Esophagus squamous epithelium (tissue), 5 donors: ENCODE results near the gene LDLRAD4. TPM values are rescaled to one million over a fixed set of nuclear protein-coding genes. Genes with fewer than 3 reads are reported as not detected.
A peak's percentile ranks its signal among the peaks of the same experiment; 100 is the strongest.

Experiments
- DNase-seq: peaks from one replicate; lab custom pipeline; 2025; lab: John Stamatoyannopoulos, UW
- H3K27ac ChIP-seq, 4 donors: fragments of 200-600 bp; sonication (generic); one replicate each; pipeline ENCODE4 v1.5.1; 2016 to 2019; ENCODE audit warnings: mild to moderate bottlenecking in 1 of 4
- H3K27me3 ChIP-seq, 4 donors: fragments of 200-600 bp; sonication (generic); 1 replicate in 3 of 4; 2 replicates in 1 of 4; pipeline versions ENCODE4 v1.5.1 to v1.6.0; 2017 to 2021; ENCODE audit warnings: antibody characterized with exemption in 1 of 4
- H3K36me3 ChIP-seq, 3 donors: fragments of 200-600 bp; sonication (generic); one replicate each; pipeline ENCODE4 v1.5.1; 2016 to 2019
- H3K4me1 ChIP-seq, 3 donors: fragments of 200-600 bp; sonication (generic); one replicate each; pipeline ENCODE4 v1.5.1; 2017 to 2019
- H3K4me3 ChIP-seq, 4 donors: fragments of 200-600 bp; sonication (generic); 1 replicate in 3 of 4; 2 replicates in 1 of 4; pipeline ENCODE4 v1.5.1; 2016 to 2019; ENCODE audit warnings: mild to moderate bottlenecking in 2 of 4, moderate library complexity in 1 of 4
- H3K9me3 ChIP-seq, 3 donors: fragments of 200-600 bp; sonication (generic); one replicate each; pipeline ENCODE4 v1.5.1; 2016 to 2019
- POLR2A ChIP-seq, 4 donors: fragments of 450-650 bp; IDR thresholded peaks; one replicate each; pipeline ENCODE4 v1.6.1; 2017; ENCODE audit warnings: antibody characterized with exemption in 4 of 4, mild to moderate bottlenecking in 4 of 4, moderate library complexity in 3 of 4
- WGBS, 2 donors: methylation state at CpG; one replicate each; pipeline ENCODE4 v1.1.5; 2018; 5-methylcytosine and 5-hydroxymethylcytosine counted together
- intact Hi-C: fragments of 100-400 bp; cut with DNase I; formaldehyde crosslinking; loops from one replicate; pipeline ENCODE4 v1.15.0; 2022
- total RNA-seq, 4 donors: library from RNA; depleted of rRNA; stranded (reverse); fragments of >200 nt; gene quantifications; one replicate each; pipeline ENCODE4 v1.1.0, GENCODE V29; 2016
- TF ChIP-seq, protein P1 (sequence below), 6 experiments: fragments of 450-650 bp in 4 of 6; fragments of 200-600 bp in 2 of 6; sonication (generic) in 2 of 6; IDR thresholded peaks; one replicate each; pipeline ENCODE4 v1.5.1; 2016 to 2019; ENCODE audit warnings: antibody characterized with exemption in 6 of 6, mild to moderate bottlenecking in 4 of 6, moderate library complexity in 4 of 6
- donor health status: DM: yes; HTN: yes; CAD: no.

The LDLRAD4 gene
- total RNA-seq, 4 donors from 2014 or later = 0.91 to 17.9 (median 6.8) TPM

DNA sequence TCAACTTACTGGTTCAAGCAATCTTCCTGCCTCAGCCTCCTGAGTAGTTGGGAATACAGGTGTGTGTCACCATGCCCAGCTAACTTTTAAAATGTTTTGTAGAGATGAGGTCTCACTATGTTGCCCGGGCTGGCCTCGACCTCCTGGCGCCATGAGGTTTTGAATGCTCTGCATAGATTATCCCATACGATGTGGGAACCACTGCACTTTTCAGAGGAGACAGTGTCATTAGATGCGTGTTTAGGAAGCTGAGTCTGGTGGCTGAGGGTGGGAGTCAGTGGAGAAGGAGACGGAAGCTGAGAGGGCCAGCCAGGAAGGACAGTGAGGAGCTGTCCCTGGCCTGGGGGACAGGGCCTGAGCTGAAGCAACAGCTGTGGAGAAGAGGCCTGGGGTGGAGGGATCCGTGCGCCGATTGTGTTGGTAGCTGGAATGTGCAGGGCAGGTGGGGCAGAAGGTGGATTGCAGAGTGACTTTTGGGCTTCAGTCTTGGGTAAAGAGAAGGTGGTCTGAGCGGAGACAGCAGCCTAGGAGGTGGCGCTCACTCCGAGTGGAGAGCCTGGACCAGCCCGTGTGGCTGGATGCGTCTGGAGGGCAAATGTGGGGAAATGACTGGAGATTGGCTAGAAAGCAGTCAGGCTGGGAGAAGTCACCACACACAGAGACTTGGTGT, 68.0 kb downstream of the LDLRAD4 start:
- Histone ChIP-seq H3K36me3 (no peaks in the 10 kb centered on the region), H3K9me3 (no peaks in the 10 kb centered on the region), H3K27ac (no peak overlapping the region), H3K27me3 (no peaks in the 10 kb centered on the region), H3K4me1 (peaks cover 0 to 12% (median 8%) of the 10 kb centered on the region in 3 donors), H3K4me3 (no peak overlapping the region)
- no peak for DNase-seq
- intact Hi-C loops = no loop called here
- TF ChIP-seq, protein P1, sequence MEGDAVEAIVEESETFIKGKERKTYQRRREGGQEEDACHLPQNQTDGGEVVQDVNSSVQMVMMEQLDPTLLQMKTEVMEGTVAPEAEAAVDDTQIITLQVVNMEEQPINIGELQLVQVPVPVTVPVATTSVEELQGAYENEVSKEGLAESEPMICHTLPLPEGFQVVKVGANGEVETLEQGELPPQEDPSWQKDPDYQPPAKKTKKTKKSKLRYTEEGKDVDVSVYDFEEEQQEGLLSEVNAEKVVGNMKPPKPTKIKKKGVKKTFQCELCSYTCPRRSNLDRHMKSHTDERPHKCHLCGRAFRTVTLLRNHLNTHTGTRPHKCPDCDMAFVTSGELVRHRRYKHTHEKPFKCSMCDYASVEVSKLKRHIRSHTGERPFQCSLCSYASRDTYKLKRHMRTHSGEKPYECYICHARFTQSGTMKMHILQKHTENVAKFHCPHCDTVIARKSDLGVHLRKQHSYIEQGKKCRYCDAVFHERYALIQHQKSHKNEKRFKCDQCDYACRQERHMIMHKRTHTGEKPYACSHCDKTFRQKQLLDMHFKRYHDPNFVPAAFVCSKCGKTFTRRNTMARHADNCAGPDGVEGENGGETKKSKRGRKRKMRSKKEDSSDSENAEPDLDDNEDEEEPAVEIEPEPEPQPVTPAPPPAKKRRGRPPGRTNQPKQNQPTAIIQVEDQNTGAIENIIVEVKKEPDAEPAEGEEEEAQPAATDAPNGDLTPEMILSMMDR (IDR thresholded peaks at IDR 0.05) = no peak
- TF ChIP-seq POLR2A (IDR thresholded peaks at IDR 0.05) = no peak
- WGBS, 2 donors = 86 to 87% methylated on average over 13 to 14 of the region's 14 CpGs

- WGBS, 2 donors = 57 to 68% methylated on average over 6 of the region's 6 CpGs
- no peaks in the 10 kb centered on the region for H3K36me3 ChIP-seq
- intact Hi-C loops = no loop called here
- TF ChIP-seq, protein P1 (IDR thresholded peaks at IDR 0.05) = no peak
- no peak for TF ChIP-seq POLR2A (IDR thresholded peaks at IDR 0.05)
- H3K9me3 ChIP-seq = no peaks in the 10 kb centered on the region
- no peak for DNase-seq
- no peak overlapping the region for H3K27ac ChIP-seq
- peaks cover 0 to 12% (median 8%) of the 10 kb centered on the region in 3 donors for H3K4me1 ChIP-seq
- no peaks in the 10 kb centered on the region for H3K27me3 ChIP-seq
- H3K4me3 ChIP-seq = no peak overlapping the region
These were observed 68.8 kb downstream of the LDLRAD4 start for GRCh38 chr18:13287372-13287771.

DNA sequence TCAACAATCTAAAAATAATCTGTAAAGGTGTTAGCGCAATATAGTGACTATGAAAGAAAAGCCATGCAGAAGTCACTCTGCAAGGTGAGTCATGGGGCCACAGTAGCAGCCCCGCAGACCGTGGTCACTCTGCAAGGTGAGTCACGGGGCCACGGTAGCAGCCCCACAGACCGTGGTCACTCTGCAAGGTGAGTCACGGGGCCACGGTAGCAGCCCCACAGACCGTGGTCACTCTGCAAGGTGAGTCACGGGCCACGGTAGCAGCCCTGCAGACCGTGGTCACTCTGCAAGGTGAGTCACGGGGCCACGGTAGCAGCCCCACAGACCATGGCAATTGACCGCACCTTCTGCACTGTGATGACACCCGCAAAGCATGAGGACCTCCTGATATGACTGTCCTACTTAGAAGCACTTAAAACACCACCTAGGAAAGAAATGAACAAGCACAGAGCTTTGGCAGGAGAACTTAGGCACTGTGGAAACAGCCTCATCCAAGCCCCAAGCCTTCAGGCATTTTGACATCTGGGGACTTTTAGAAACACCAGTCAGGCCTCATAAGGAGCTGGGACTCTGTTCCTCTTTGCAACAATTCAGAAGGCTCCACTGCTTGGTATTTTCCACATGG, 70.1 kb downstream of the LDLRAD4 start:
- no peaks in the 10 kb centered on the region for H3K27me3 ChIP-seq
- TF ChIP-seq, protein P1 (IDR thresholded peaks at IDR 0.05) = no peak
- no peak for TF ChIP-seq POLR2A (IDR thresholded peaks at IDR 0.05)
- intact Hi-C loops = no loop called here
- no peak for DNase-seq
- H3K4me3 ChIP-seq = no peak overlapping the region
- H3K27ac ChIP-seq = peak overlapping the region in 1 of 4 donors; percentile 9
- H3K36me3 ChIP-seq = no peaks in the 10 kb centered on the region
- 63 to 74% methylated on average over 7 to 11 of the region's 16 CpGs for WGBS, 2 donors
- peaks cover 0 to 12% (median 8%) of the 10 kb centered on the region in 3 donors for H3K4me1 ChIP-seq
- no peaks in the 10 kb centered on the region for H3K9me3 ChIP-seq

- H3K36me3 ChIP-seq = no peaks in the 10 kb centered on the region
- peak overlapping the region in 2 of 4 donors; percentile 9 to 22 for H3K27ac ChIP-seq
- peaks cover 0 to 14% (median 8%) of the 10 kb centered on the region in 3 donors for H3K4me1 ChIP-seq
- TF ChIP-seq POLR2A (IDR thresholded peaks at IDR 0.05) = no peak
- TF ChIP-seq, protein P1 (IDR thresholded peaks at IDR 0.05) = no peak
- H3K4me3 ChIP-seq = no peak overlapping the region
- DNase-seq = no peak
- no peaks in the 10 kb centered on the region for H3K27me3 ChIP-seq
- H3K9me3 ChIP-seq = no peaks in the 10 kb centered on the region
- intact Hi-C loops = no loop called here
- WGBS, 2 donors = 56 to 61% methylated on average over 6 to 7 of the region's 8 CpGs
These were observed 71.1 kb downstream of the LDLRAD4 start for GRCh38 chr18:13289481-13290205.

DNA sequence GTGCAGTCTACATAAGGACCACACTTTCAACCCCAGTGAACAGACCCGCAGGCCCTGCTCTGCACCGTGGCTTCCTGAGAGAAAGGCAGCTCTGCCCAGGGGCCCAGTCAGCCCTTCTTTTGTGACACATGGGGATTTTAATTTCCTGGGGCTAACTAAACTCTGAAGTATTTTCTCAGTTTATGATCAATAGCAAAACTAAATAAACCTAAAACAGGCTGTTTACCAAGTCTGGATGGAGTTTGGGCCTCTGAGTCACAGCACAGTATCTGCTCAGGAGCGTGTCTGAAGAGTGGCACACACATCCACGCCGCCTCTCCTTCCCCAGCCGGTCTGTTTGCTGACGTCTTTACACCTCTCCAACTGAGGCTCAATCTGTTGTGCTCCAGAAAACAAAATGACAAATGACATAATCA, 72.3 kb downstream of the LDLRAD4 start:
- Histone ChIP-seq H3K27me3 (no peaks in the 10 kb centered on the region), H3K27ac (no peak overlapping the region), H3K4me3 (no peak overlapping the region), H3K36me3 (no peaks in the 10 kb centered on the region), H3K4me1 (peaks cover 0 to 10% (median 8%) of the 10 kb centered on the region in 3 donors), H3K9me3 (no peaks in the 10 kb centered on the region)
- TF ChIP-seq, protein P1 (IDR thresholded peaks at IDR 0.05) = no peak
- no peak for TF ChIP-seq POLR2A (IDR thresholded peaks at IDR 0.05)
- intact Hi-C loops = no loop called here
- DNase-seq = no peak
- 81 to 86% methylated on average over 7 of the region's 7 CpGs for WGBS, 2 donors
